Stimulated activated CD8-positive, alpha-beta memory T cell treated with anti-CD3 and anti-CD28 coated beads, Interleukin-15, amount 100 ng/mL, for 48 hours (primary cell): Measurements from ENCODE around the gene AP5Z1.

Source experiments
- DNase-seq, 2 donors: peaks; one replicate each; pipeline ENCODE4 v3.0.0-alpha.2; 2020; ENCODE audit warnings: low read depth in 2 of 2

Gene AP5Z1, protein sequence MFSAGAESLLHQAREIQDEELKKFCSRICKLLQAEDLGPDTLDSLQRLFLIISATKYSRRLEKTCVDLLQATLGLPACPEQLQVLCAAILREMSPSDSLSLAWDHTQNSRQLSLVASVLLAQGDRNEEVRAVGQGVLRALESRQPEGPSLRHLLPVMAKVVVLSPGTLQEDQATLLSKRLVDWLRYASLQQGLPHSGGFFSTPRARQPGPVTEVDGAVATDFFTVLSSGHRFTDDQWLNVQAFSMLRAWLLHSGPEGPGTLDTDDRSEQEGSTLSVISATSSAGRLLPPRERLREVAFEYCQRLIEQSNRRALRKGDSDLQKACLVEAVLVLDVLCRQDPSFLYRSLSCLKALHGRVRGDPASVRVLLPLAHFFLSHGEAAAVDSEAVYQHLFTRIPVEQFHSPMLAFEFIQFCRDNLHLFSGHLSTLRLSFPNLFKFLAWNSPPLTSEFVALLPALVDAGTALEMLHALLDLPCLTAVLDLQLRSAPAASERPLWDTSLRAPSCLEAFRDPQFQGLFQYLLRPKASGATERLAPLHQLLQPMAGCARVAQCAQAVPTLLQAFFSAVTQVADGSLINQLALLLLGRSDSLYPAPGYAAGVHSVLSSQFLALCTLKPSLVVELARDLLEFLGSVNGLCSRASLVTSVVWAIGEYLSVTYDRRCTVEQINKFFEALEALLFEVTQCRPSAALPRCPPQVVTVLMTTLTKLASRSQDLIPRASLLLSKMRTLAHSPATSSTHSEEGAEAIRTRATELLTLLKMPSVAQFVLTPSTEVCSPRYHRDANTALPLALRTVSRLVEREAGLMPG

DNA sequence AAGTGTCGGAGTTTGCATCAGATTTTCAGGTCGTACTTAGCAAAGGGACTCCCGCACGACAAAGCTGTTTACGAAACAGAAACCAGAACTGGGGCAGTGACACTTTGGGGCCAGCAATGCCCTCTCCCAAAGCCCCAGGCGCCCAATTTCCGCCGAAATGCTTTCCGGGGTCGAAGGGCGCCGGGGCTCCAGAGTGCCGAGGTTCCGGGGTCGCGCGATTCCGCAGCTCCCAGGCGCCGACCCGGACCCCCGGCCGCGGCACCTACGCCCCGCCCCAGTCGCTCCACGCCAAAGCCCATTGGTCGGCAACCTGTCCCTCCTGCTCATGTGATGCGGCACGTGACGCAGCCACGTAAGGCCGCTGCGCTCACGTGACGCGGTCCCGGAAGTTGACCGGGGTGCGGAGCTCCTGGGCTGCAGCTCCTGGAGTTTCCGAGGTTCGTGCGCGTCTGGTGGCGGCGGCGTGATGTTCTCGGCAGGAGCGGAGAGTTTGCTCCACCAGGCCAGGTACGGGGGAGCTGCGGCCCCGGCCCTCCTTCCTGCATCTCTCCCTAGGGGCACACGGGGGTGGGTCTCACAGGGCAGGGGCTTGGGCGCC is at the start of gene AP5Z1:
AP5Z1 (plus strand) TSS at position 374 of the 598 bp plus-strand sequence; CDS start at position 467, 93 bp downstream.
- peak; percentile 96 for DNase-seq

DNA sequence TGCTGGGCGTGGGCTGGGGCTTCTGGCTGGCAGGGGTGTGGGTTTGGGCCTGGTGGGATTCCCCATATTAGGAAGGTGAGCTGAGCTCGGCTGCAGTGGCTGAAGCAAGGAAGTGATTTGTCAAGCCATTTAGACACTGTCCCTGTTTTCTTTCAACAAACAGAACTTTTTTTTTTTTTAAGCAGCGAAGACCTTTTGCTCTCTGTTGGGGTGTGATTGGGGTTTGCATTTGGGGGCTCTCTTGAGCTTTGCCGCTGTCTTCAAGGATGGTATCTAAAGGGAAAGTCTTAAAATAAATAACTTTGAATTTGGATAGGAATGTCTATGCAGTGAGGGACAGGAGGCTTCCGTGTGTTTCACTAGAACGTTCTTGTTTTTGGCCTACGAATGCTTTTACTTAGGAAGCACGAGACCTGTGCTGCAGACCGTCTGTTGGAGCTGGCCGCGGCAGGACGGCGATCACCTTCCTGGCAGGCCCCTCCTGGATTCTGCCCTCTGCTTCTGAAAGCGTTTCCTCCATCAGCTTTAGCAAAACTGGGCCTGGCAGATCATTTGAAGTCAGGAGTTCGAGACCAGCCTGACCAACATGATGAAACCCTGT is 49.5 kb upstream of the AP5Z1 start:
- no peak for DNase-seq

DNA sequence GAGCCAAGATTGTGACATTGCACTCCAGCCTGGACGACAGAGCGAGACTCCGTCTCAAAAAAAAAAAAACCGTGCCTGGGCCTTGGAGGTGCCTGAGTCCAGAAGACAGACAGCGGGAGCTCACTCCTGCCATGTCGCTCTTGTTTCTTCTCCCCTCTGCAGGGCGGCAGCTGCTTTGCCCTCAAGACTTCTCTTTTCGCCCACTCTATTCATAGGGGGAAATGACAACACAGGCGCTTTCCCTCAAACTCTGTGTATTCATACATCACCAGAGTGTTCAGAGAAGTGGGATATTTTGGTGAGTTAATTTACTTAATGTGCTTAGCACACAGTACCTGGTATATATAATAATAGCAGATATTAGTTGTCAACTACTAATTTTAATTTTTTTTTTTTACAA is 48.9 kb upstream of the AP5Z1 start:
- DNase-seq: no peak

DNA sequence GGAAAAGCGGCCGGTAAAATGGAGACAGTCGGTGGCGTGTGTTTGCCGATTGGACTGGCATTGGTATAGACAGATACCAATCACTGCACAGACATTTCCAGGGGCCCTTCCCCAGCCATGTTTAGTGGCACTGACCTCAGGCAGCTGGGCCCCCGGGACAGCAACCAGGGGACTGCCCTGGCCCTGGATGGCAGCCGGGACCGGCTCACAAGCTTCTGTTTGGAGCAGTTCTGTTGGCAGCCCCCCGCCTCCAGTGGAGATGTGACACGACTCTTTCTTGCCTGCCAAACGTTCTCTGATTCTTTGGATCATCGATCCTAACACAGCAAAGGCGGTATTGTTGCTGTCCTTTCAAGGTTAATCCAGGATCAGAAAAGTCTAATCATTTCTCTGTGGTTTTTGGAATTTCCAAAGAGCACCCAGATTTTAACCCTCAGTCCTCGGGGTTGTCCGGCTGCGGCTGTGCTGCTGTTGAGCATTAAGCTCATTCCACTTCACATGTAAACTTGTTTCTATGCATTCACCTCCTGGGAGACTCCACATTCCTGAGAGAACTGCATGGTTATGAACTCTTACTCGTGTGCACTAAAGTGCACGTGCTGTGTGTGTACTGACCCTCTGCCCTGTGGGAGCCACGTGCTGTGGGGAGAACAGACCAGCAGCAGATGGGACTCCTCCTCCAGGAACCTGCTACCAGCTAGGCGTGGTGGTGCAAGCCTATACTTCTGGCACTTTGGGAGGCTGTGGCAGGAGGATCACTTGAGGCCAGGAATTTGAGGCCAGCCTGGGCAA is 47.3 kb upstream of the AP5Z1 start:
- no peak for DNase-seq

DNA sequence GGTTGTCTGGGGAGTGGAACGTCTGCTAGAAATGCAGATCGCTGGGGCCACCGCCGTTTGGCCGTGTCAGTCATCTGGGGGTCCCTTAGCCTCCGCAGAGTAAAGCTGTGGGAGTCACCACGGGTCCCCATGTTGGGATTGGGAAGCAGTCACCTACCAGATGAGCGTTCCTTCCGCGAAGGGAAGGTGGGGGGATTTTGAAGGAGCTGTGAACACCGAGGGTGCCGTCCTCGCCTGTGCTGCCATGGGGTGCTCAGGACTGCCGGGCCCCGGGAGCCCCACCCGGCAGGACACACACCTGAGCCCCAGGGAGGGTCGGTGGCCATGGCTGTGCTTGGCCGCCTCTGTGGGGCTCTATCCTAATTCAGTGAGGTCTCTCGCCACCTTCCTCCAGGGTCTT is 46.2 kb upstream of the AP5Z1 start:
- DNase-seq: no peak

DNA sequence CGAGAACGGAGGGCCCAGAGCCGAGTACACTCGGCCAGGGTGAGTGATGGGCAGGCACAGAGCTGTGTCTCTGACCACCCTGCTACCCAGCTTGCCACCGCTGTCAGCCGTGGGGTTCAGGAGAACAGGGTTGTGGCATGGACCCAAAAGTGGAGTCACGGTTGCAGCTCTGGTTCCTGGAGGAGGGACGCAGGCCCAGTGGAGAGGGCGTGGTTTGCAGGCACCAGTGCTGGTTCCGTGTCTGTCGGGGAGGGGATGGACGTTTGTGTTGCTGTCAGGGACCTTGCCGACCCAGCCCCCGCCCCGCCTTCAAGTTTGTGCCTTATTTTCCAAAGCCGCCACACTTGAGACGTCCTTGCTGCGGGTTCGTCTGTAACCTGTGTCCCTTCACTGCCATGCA is 45.1 kb upstream of the AP5Z1 start:
- DNase-seq: no peak

DNA sequence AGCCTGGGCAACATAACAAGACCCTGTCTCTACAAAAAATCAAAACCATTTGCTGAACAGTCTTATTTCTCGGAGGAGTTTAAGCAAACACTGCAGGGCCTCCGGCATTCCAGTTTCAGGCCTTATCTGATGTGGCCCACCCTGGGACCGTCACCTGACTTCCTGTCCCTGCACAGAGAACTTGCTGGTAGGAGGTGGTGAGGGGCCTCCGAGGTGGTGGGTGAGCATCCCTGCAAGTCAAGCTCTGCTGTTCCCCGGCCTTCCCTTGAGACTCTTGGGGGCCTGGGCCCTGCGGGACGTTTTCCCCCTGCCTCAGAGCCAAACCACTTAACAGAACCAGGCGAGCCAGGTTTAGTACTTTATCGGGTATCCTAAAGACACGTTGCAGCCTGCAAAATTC is 44.5 kb upstream of the AP5Z1 start:
- no peak for DNase-seq

DNA sequence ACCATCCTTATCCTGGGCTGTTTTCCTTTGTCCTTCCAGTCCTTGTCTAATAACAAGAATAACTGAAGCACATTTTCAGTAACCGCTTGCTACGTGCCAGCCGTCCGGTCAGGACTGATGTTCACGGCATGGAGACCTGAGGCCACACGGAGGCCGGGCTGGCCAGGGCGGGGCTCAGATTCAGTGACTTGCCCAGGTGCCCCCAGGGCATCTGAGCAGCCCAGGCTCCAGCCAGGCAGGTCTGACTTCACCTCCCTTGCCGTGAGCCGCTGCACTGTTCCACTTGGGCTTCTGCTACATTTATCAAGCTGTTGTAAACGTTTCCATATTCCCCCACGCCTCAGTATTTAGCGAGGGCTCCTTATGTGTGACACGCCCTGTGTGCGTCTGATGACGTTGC is 43.6 kb upstream of the AP5Z1 start:
- DNase-seq: no peak

DNA sequence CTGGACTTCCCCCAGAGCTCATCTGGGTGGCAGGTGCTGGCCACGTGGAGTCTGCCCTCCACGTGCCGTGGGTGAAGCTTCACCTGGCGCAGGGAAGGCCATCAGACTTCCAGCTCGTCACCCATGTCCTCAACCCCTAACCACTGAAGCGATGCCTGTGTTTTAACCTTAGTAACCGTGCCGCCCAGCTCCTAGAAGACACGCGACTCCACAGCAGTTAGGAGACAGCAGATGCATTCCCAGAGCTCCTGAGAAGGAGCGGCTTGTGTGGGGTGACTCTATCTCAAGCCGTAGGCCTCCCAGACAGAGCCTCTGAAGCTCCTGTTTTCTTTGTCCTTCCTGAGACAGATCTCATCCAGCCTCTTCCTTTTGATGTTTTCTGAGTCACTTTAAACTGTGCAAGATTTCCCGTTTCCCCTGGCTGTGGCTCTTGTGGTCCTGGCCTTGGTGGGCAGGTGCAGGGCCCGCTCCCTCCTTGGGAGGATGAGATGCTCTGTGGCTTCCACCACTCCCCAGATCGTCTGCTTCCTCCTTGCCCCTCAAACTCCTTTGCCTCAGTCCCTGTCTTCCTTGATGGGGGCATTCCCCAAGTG is 41.4 kb upstream of the AP5Z1 start:
- no peak for DNase-seq

DNA sequence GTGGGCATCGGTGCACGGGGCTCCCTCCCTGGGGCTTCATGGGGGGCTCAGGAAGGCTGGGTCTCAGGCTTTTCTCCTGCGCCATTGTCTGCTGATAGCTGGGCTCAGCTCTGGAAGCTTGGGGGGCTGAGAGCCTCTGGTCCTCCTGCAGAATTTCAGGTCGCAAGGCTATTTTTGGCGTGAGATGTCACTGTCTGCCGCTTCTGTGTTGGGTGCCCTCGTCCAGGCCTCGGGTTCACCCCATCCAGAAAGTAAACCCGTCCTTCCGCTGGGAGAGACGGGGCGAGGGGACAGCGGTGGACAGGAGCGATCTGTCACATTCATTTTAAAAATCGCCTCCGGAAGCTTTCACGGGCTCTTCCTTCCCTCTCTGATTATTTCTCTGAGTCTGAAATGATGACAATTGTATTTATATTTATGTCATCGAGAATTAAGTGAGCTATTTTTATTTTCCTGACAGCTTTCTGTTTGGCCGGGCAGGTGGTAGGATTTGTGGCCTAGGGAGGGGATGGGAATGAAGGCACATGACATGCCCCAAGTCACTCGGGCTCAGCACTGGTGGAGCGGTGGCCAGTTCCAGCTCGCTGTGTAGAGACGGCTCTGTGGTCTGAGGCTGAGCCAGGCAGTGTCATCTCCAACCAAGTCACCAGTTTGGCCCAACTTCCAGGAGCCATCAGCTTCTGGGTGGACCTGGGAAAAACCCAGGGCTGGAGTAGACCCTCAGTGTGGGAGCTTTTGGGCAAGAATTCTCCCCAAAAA is 40.7 kb upstream of the AP5Z1 start:
- DNase-seq: no peak

DNA sequence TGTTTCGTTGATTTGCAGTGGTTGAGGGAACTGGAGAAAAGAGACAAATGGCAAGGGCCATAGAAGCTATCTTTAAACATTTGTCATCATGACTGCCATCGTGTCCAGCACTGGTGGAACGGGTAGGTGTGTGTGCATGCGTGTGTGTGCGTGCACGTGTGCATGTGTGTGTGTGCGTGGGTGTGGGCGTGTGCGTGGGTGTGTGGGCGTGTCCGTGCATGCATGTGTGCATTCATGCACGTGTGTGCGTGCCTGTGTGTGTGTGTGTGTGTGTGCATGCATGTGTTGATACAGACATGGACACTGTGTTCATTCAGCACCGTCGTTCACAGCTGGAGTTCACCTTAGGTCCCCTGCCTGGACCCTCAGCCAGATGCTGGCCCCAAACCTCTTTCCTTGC is 38.1 kb upstream of the AP5Z1 start:
- DNase-seq: no peak

DNA sequence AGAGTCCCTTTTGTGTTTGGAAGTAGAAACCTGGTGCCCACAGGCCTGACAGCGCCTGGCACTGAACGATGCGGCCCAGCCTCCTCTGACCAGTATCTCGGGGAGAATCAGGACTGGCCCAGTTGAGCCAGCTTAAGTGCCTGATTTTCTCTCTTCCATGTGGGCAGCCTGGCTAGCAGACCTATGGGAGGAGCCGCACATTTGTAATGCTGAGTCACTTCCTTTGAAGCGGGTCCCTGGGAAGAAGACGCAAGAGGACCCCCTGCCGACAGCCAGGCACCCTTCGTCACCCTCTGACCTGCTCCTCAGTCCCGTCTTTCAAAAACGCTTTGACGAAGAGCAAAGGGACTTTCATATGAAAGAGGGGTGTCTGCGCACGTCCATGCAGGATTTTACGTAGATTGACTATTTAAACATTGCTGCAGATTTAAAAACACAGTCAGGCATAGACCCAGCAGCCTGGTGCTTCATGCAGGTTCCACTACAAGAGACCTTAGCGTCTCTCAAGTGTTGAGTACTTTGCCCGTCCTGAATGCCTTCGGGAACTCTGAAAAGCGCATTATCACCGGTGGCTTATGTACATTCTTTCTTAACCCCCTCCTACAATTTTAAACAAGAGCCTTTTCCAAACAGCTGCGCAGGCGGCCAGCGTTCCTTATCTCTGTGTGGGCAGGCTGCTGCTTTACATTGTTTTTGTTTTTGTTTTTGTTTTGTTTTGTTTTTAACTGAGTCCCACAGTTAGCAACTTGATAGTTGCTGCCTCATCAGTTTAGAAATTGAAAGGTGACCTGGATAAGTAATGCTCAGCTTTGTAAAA is 36.5 kb upstream of the AP5Z1 start:
- no peak for DNase-seq

DNA sequence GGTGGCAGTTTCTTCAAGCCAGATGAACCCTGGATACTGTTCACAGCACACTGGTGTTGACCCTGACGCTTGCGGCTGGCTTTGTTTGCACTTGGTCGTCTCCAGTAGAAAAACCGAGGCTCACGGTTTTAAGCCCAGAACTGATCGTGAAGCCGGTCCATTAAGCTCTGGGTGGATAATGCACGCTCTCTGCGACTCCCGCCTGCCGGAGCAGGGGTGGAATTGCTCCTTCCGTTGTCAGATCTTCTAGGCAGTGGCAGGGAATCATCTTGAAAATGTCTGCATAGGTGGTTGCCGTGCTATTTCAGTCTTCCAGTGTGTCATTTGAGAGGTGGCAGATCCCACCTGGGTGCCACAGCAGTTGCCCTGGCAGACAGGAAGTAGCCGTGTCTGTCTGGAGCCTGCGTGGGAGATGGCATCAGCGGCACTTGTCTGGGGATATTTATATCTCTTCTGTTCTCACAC is 35.9 kb upstream of the AP5Z1 start:
- no peak for DNase-seq

DNA sequence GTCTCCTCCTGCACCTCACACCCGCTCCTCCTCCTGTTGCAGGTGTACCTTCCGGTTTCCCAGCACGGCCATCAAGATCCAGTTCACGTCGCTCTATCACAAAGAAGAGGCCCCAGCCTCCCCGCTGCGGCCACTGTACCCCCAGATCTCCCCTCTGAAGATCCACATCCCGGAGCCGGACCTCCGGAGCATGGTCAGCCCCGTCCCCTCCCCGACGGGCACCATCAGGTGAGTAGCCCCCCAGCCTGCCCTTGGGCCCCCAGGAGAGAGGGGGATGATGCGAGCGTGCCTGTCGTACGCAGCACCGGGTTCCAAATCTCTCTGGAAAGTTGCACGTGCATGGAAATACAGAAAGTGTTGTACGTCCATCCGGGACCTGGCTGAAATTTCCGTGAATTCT is 34.6 kb upstream of the AP5Z1 start:
- DNase-seq: no peak

DNA sequence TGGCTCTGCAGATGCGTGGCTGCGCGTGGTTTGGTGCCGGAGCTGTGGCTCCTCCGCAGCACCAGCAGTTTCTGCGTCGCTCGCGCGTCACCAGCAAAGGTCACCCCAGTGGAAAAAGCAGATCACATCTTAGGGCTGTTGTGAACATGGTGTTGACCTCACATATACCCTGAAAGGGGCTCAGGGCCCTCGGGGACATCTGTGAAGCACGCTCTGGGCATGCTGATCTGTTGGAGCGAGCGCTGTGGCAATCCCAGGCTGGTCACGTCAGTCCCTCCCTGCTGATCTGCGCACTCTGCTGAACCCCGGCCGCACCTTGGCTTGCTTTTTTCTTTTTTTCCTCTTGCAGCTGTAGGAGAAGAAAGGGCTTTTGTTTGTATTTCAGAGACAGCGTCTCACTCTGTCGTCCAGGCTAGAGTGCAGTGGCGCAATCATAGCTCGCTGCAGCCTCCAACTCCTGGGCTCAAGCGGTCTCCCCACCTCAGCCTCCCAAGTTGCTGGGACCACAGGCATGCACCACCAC is 33.3 kb upstream of the AP5Z1 start:
- DNase-seq: no peak

DNA sequence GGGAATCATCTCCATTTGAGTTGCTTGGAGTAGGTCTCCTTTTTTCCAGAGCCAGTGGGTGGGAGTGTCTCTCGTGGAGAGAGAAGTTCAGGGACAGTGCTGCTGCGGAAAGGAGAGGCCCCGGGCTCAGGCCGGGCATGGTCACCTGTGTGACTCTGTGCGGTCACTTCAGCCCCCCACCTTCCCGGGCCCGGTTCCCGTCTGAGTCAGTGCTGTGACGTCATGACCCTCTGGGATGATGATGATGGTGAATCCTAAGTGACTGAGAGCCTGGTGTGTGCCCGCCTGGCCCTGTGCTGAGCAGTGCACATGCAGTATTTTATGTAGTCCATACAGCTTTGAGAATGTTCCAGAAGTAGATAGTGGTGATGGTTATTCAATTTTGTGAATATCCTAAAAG is 32.6 kb upstream of the AP5Z1 start:
- no peak for DNase-seq

DNA sequence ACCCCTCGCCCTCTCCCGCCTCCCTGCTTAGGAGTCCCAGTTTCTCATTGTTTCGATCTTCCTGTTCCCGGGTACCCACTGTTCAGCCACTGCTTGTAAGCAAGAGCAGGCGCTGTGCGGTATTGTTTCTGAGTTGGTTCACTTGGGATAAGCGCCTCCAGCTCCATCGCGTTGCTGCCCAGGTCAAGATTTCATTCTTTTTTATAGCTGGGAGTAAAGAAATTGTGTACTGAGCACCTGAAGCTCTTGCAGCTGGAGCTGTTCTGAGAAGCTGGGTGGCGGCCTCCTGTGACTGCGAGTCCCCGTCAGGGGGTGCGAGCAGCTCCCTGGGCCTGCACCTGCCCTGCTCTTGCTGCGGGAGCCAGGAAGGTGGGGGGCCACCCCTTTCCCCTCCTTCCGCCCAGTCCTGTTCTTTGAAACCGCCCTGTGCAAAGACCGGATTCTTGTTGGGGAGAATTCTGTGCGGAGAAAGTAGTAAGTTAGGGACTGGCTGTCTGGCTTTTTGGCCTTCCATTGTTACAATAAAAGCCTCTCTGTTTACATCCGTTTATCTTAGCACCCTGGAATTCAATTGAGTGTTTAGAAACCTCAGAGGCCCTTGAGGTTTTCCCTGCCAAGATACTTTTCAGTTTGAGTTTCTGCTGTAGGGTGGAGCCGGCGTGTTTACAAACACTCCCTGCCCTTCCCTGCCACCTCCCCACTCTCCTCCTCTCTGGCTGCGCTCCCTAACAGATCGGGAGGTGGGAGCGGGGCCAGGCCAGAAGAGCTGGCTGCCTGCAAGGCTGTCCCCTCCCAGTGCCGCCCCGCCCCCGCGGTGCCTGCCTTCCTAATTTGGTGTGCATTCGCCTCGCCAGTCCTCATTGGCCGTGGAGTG is 30.8 kb upstream of the AP5Z1 start:
- peak; percentile 51 to 63 for DNase-seq

DNA sequence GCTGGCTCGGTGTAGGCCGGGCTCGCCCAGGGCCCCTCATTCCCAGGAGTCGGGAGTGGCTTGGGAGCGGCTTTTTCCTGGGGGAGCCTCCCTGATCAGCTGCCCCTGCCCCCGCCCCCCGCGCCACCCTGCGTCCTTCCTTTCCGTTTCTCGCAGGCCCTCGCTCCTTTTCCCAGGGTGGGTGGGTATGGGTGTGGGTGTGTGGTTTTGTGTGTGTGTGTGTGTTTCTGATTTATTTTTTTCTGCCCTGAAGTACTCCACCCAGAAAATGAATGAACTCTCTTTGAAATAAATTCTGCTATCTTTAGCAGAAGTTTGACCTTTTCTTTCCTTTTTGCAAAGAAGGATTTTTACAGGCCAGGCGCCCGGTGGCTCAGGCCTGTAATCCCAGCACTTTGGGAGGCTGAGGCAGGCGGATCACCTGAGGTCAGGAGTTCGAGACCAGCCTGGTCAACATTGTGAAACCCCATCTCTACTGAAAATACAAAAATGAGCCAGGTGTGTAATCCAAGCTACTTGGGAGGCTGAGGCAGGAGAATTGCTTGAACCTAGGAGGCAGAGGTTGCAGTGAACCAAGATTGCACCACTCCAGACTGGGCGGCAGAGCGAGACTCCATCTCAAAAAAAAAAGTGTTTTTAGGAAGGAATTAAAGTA is 30.0 kb upstream of the AP5Z1 start:
- DNase-seq: no peak
